SU-DHL-6 (cell line): ENCODE measurements around the gene ADCY3.

Experiments
- H2AFZ ChIP-seq: fragments of 200-600 bp; sonication (generic); 2 replicates; pipeline ENCODE4 v1.6.1; 2014; ENCODE audit warnings: low read depth, mild to moderate bottlenecking, moderate library complexity, mixed read lengths, antibody characterized with exemption, low read length; ENCODE audit not compliant: severe bottlenecking
- H3F3A ChIP-seq: fragments of 200-600 bp; shearing (Covaris generic); 2 replicates; pipeline ENCODE4 v1.6.0; 2016; ENCODE audit warnings: antibody characterized with exemption, mild to moderate bottlenecking; ENCODE audit not compliant: insufficient read depth
- H3K27ac ChIP-seq: fragments of 200-600 bp; sonication (generic); 2 replicates; pipeline ENCODE4 v1.5.1; 2016; ENCODE audit warnings: low read depth, mild to moderate bottlenecking, low read length, moderate library complexity, mixed read lengths
- H3K27me3 ChIP-seq: fragments of 200-600 bp; sonication (generic), shearing (Covaris generic); 2 replicates; pipeline ENCODE4 v1.6.0; 2014; ENCODE audit warnings: mild to moderate bottlenecking, low read length
- H3K36me3 ChIP-seq: fragments of 200-600 bp; sonication (generic); 2 replicates; pipeline ENCODE4 v1.6.1; 2014; ENCODE audit warnings: mild to moderate bottlenecking, low read length, mixed read lengths
- H3K4me2 ChIP-seq: fragments of 300-600, 200-600 bp; shearing (Covaris generic), sonication (generic); 2 replicates; pipeline ENCODE4 v1.6.0; 2014; ENCODE audit warnings: low read length, low read depth, mild to moderate bottlenecking; ENCODE audit not compliant: poor library complexity, severe bottlenecking
- H3K4me3 ChIP-seq: fragments of 200-600 bp; sonication (generic); 2 replicates; pipeline ENCODE4 v1.5.1; 2014; ENCODE audit warnings: antibody characterized with exemption, low read length, mild to moderate bottlenecking, mixed read lengths; ENCODE audit not compliant: insufficient read depth, poor library complexity, severe bottlenecking
- H3K79me2 ChIP-seq: fragments of 200-600 bp; sonication (generic); 2 replicates; pipeline ENCODE4 v1.6.1; 2014; ENCODE audit warnings: mild to moderate bottlenecking, low read length, moderate library complexity; ENCODE audit not compliant: insufficient read depth
- H3K9ac ChIP-seq: fragments of 200-600 bp; sonication (generic); 2 replicates; pipeline ENCODE4 v1.7.0; 2014; ENCODE audit warnings: mild to moderate bottlenecking, low read length
- H3K9me2 ChIP-seq: fragments of 200-600 bp; sonication (generic); replicated peaks from 2 replicates; pipeline ENCODE4 v1.6.1; 2014; ENCODE audit warnings: low read length; ENCODE audit not compliant: insufficient read depth
- H3K9me3 ChIP-seq: fragments of 200-600 bp; sonication (generic); 2 replicates; pipeline ENCODE4 v1.6.1; 2014; ENCODE audit warnings: low read length, mixed read lengths; ENCODE audit not compliant: insufficient read depth
- H4K20me1 ChIP-seq: fragments of 200-600 bp; sonication (generic); 2 replicates; pipeline ENCODE4 v1.6.1; 2014; ENCODE audit warnings: low read depth, mild to moderate bottlenecking, antibody characterized with exemption, low read length, moderate library complexity, mixed read lengths
- EZH2phosphoT487 ChIP-seq: fragments of 200-600 bp; sonication (generic), shearing (Covaris generic); conservative IDR thresholded peaks from 2 replicates; pipeline ENCODE4 v1.6.1; 2018; ENCODE audit warnings: mild to moderate bottlenecking, antibody characterized with exemption, low read length, moderate library complexity, mixed read lengths
- TF ChIP-seq, protein P1 (sequence below): fragments of 200-600 bp; sonication (generic); IDR thresholded peaks from one replicate; pipeline ENCODE4 v1.5.1; 2017; ENCODE audit warnings: antibody characterized with exemption, mild to moderate bottlenecking, low read length, moderate library complexity; ENCODE audit not compliant: insufficient read depth, poor library complexity, severe bottlenecking

ADCY3 gene

DNA sequence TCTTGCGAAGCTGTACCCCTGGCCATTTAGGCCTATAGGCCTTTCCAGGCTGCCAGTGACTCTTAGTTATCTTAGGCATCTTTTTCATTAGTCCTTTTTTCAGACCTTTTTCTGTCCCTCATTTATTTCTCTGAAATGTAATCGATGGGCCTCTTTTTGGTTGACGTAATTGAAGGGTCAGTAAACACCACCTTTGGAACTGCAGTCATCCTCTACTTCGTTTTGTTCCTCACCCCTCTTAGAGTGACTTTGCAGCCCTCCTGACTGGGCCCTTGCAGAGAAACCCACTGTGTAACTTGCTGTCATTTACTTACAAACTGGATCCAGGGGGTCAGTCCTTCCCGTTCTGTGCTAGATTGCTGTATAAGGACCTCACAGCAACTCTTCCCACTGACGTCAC, 103.6 kb downstream of the ADCY3 start:
- no peak for TF ChIP-seq EZH2phosphoT487
- peaks cover 17% of the 10 kb centered on the region for H3F3A ChIP-seq
- no peaks in the 10 kb centered on the region for H3K9me2 ChIP-seq
- H3K9me3 ChIP-seq = no peaks in the 10 kb centered on the region
- H3K79me2 ChIP-seq = peaks cover 31% of the 10 kb centered on the region
- H2AFZ ChIP-seq = no peak overlapping the region
- no peaks in the 10 kb centered on the region for H3K27me3 ChIP-seq
- no peak overlapping the region for H3K4me3 ChIP-seq
- H3K27ac ChIP-seq = no peak overlapping the region
- no peaks in the 10 kb centered on the region; the same call in 1 of the 2 replicates for H4K20me1 ChIP-seq
- no peak overlapping the region for H3K9ac ChIP-seq
- H3K4me2 ChIP-seq = no peak overlapping the region
- peaks cover 21% of the 10 kb centered on the region; the same call in 1 of the 2 replicates for H3K36me3 ChIP-seq

DNA sequence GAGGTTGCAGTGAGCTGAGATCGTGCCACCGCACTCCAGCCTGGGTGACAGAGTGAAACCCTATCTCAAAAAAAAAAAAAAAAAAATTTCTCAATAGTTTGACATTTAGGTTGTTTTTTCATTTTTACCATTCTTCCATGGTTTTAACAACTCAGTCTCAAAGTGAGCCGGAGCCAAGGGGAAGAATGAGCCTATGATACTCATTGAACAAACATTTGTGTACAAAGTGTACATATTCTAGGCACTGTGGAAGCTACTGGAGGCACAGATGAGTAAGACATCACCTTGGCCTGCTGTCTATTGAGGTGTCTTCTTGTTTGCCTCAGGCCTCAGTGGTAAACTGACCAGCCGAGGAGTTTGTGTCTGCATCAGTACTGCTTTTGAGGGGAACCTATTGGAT, 104.9 kb downstream of the ADCY3 start:
- TF ChIP-seq, protein P1, sequence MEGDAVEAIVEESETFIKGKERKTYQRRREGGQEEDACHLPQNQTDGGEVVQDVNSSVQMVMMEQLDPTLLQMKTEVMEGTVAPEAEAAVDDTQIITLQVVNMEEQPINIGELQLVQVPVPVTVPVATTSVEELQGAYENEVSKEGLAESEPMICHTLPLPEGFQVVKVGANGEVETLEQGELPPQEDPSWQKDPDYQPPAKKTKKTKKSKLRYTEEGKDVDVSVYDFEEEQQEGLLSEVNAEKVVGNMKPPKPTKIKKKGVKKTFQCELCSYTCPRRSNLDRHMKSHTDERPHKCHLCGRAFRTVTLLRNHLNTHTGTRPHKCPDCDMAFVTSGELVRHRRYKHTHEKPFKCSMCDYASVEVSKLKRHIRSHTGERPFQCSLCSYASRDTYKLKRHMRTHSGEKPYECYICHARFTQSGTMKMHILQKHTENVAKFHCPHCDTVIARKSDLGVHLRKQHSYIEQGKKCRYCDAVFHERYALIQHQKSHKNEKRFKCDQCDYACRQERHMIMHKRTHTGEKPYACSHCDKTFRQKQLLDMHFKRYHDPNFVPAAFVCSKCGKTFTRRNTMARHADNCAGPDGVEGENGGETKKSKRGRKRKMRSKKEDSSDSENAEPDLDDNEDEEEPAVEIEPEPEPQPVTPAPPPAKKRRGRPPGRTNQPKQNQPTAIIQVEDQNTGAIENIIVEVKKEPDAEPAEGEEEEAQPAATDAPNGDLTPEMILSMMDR = no peak
- TF ChIP-seq EZH2phosphoT487 = no peak
- Histone ChIP-seq H3K9ac (no peak overlapping the region), H3K27me3 (no peaks in the 10 kb centered on the region), H3K79me2 (peaks cover 41% of the 10 kb centered on the region), H3K27ac (no peak overlapping the region), H3K9me3 (no peaks in the 10 kb centered on the region), H3K4me2 (no peak overlapping the region), H3K4me3 (no peak overlapping the region), H3F3A (peaks cover 18% of the 10 kb centered on the region), H3K9me2 (no peaks in the 10 kb centered on the region), H4K20me1 (no peaks in the 10 kb centered on the region), H2AFZ (no peak overlapping the region), H3K36me3 (peaks cover 21% of the 10 kb centered on the region; the same call in 1 of the 2 replicates)

DNA sequence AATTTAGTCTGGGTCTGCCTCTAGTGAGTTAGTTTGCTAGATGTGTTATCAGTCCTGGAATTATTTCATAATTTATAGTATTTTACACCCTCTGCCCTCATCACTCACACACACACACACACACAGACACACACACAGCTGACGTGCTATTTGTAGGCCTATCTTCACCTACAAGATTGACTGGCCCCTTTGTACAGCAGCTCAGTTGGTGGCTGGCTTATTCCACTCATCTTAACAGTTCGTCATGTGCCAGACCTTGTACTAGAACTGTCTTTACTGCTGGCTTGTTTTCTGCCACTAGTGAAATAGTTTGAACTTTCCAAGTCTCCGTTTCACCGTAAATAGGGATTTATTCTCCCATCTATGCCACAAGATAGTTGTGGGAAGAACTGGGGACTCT, 105.5 kb downstream of the ADCY3 start:
- H4K20me1 ChIP-seq = peaks cover 2% of the 10 kb centered on the region; the same call in 1 of the 2 replicates
- peaks cover 23% of the 10 kb centered on the region for H3F3A ChIP-seq
- no peak overlapping the region for H3K4me2 ChIP-seq
- H3K27ac ChIP-seq = no peak overlapping the region
- H3K27me3 ChIP-seq = no peaks in the 10 kb centered on the region
- H3K79me2 ChIP-seq = peaks cover 48% of the 10 kb centered on the region
- H2AFZ ChIP-seq = no peak overlapping the region
- peaks cover 22% of the 10 kb centered on the region; the same call in 1 of the 2 replicates for H3K36me3 ChIP-seq
- no peaks in the 10 kb centered on the region for H3K9me3 ChIP-seq
- TF ChIP-seq EZH2phosphoT487 = no peak
- TF ChIP-seq, protein P1 = no peak
- no peaks in the 10 kb centered on the region for H3K9me2 ChIP-seq
- H3K4me3 ChIP-seq = no peak overlapping the region
- no peak overlapping the region for H3K9ac ChIP-seq

DNA sequence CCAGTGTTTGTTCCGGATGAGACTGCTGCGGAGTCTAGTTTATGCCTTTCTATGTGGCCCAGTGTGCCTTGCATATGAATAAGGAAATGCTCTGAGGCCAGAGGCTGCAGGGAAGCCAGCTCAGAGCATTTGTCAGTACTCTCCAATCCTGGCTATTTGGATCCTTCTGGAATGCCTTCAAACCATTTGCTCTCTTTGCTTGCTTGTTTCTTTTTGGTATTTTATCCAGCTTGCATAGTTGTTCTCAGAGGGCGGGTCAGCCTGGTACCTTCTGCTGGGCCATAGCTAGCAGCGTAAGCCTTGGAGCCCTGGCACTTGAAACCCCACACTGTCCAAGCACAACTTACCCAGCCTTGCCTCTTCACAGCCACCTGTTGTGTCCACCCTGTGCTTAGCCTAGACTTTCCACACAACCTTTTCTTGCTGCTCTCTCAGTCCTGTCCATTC, 106.3 kb downstream of the ADCY3 start:
- H3F3A ChIP-seq = peaks cover 18% of the 10 kb centered on the region
- H3K36me3 ChIP-seq = peaks cover 30% of the 10 kb centered on the region; the same call in 1 of the 2 replicates
- no peak overlapping the region for H2AFZ ChIP-seq
- H3K27ac ChIP-seq = no peak overlapping the region
- peaks cover 56% of the 10 kb centered on the region for H3K79me2 ChIP-seq
- H3K9me3 ChIP-seq = no peaks in the 10 kb centered on the region
- no peak for TF ChIP-seq EZH2phosphoT487
- TF ChIP-seq, protein P1 = no peak
- no peaks in the 10 kb centered on the region for H3K9me2 ChIP-seq
- H3K4me2 ChIP-seq = no peak overlapping the region
- H3K9ac ChIP-seq = no peak overlapping the region
- peaks cover 10% of the 10 kb centered on the region for H4K20me1 ChIP-seq
- no peak overlapping the region for H3K4me3 ChIP-seq
- H3K27me3 ChIP-seq = no peaks in the 10 kb centered on the region
